GM23248 (cell line): ENCODE results near the gene TM4SF20. TPM values are rescaled to one million over a fixed set of nuclear protein-coding genes. Genes with fewer than 3 reads are reported as not detected.

Experiments
- DNase-seq: peaks from one replicate; pipeline ENCODE4 v3.0.0-alpha.2; 2015
- H2AFZ ChIP-seq: fragments of 200-600 bp; sonication (generic); 2 replicates; pipeline ENCODE4 v1.6.1; 2016; ENCODE audit warnings: antibody characterized with exemption
- H3F3A ChIP-seq: fragments of 200-600 bp; sonication (generic); 2 replicates; pipeline ENCODE4 v1.6.1; 2016; ENCODE audit warnings: mild to moderate bottlenecking, antibody characterized with exemption, mixed run types; ENCODE audit not compliant: insufficient read depth
- H3K27ac ChIP-seq: fragments of 200-600 bp; sonication (generic); 2 replicates; pipeline ENCODE4 v1.5.1; 2016; ENCODE audit warnings: mild to moderate bottlenecking
- H3K27me3 ChIP-seq: fragments of 200-600 bp; sonication (generic); replicated peaks from 2 replicates; pipeline ENCODE4 v1.6.1; 2016; ENCODE audit warnings: mild to moderate bottlenecking; ENCODE audit not compliant: insufficient read depth
- H3K36me3 ChIP-seq: fragments of 200-600 bp; sonication (generic); 2 replicates; pipeline ENCODE4 v1.6.1; 2016; ENCODE audit warnings: low read depth, mild to moderate bottlenecking
- H3K4me1 ChIP-seq: fragments of 200-600 bp; sonication (generic); 2 replicates; pipeline ENCODE4 v1.6.1; 2016; ENCODE audit warnings: mild to moderate bottlenecking; ENCODE audit not compliant: insufficient read depth
- H3K4me2 ChIP-seq: fragments of 200-600 bp; sonication (generic); one replicate; pipeline ENCODE4 v1.6.1; 2016; ENCODE audit warnings: mild to moderate bottlenecking; ENCODE audit not compliant: unreplicated experiment
- H3K4me3 ChIP-seq: fragments of 200-600 bp; sonication (generic); 2 replicates; pipeline ENCODE4 v1.5.1; 2016; ENCODE audit warnings: mild to moderate bottlenecking
- H3K79me2 ChIP-seq: fragments of 200-600 bp; sonication (generic); 2 replicates; pipeline ENCODE4 v1.6.1; 2016; ENCODE audit warnings: mild to moderate bottlenecking; ENCODE audit not compliant: insufficient read depth
- H3K9ac ChIP-seq: fragments of 200-600 bp; sonication (generic); 2 replicates; pipeline ENCODE4 v1.6.1; 2016; ENCODE audit warnings: mild to moderate bottlenecking
- H3K9me2 ChIP-seq: fragments of 200-600 bp; sonication (generic); 2 replicates; pipeline ENCODE4 v1.6.1; 2016; ENCODE audit warnings: mixed run types, mild to moderate bottlenecking, moderate library complexity; ENCODE audit not compliant: insufficient read depth
- H3K9me3 ChIP-seq: fragments of 200-600 bp; sonication (generic); one replicate; pipeline ENCODE4 v1.6.1; 2017; ENCODE audit warnings: low read depth
- H4K20me1 ChIP-seq: fragments of 200-600 bp; sonication (generic); 2 replicates; pipeline ENCODE4 v1.6.0; 2016; ENCODE audit not compliant: insufficient read depth
- EZH2 ChIP-seq: fragments of 200-600 bp; sonication (generic); IDR thresholded peaks from 2 replicates; pipeline ENCODE4 v1.6.1; 2018; ENCODE audit warnings: antibody characterized with exemption, mild to moderate bottlenecking; ENCODE audit not compliant: insufficient read depth, poor library complexity, severe bottlenecking
- EZH2phosphoT487 ChIP-seq: fragments of 200-600 bp; sonication (generic); IDR thresholded peaks from 2 replicates; pipeline ENCODE4 v1.6.1; 2018; ENCODE audit warnings: antibody characterized with exemption, moderate library complexity, mild to moderate bottlenecking, low read depth; ENCODE audit not compliant: insufficient read depth
- WGBS, 2 experiments: methylation state at CpG; one replicate each; pipeline ENCODE4 v1.1.6; 2015 to 2017; ENCODE audit warnings: low lambda C conversion rate in 2 of 2, low coverage in 1 of 2; ENCODE audit errors: missing lambda C conversion rate in 2 of 2; 5-methylcytosine and 5-hydroxymethylcytosine counted together
- in situ Hi-C: fragments of 300-500 bp; cut with MboI; formaldehyde crosslinking; loops from 2 replicates; pipeline ENCODE4 v1.15.0; 2020
- polyA plus RNA-seq: library from polyadenylated mRNA; unstranded; fragments of >200 nt; fragmentation: Nextera tagmentation; extraction: Ambion mirVana; gene quantifications from 2 replicates; pipeline ENCODE4 v1.2.1, GENCODE V29; 2016
- total RNA-seq: library from RNA; depleted of rRNA; stranded (reverse); fragments of >200 nt; shearing (Covaris generic); gene quantifications from 2 replicates; pipeline ENCODE4 v1.2.3, GENCODE V29; 2014

The TM4SF20 gene
- total and polyA plus RNA-seq, 2 experiments from 2014 or later = 16.8 to 18.7 TPM

DNA sequence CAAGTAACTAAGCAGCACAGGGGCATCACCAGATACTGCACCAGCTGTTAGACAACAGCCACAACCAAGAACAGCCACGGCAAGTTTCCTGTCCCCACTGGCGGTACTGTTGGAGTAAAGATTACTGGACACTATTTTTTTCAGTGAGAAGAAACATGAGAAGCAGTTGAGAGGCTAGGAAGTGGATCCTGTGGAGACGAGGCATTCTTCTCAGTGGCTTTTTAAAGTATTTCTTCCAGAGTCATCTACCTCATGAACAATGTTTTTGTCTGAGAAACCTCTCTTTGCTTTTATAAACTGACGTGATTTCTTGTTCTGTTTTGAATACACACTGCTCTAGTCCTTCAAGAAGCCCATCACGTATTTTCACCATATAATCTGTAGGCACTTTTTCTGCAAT is 18.8 kb downstream of the TM4SF20 start:
- no peak for DNase-seq
- H3K4me2 ChIP-seq = no peak overlapping the region
- no peaks in the 10 kb centered on the region for H3K9me2 ChIP-seq
- peaks cover 75% of the 10 kb centered on the region for H3F3A ChIP-seq
- no peak overlapping the region for H2AFZ ChIP-seq
- WGBS, 2 experiments = 71 to 72% methylated on average over 5 of the region's 5 CpGs
- peaks cover 58% of the 10 kb centered on the region for H3K36me3 ChIP-seq
- no peak for TF ChIP-seq EZH2
- TF ChIP-seq EZH2phosphoT487 = no peak
- H3K27ac ChIP-seq = no peak overlapping the region
- peaks cover 5% of the 10 kb centered on the region for H3K4me1 ChIP-seq
- no peaks in the 10 kb centered on the region for H4K20me1 ChIP-seq
- no peak overlapping the region for H3K9ac ChIP-seq
- H3K9me3 ChIP-seq = no peaks in the 10 kb centered on the region
- H3K27me3 ChIP-seq = no peaks in the 10 kb centered on the region
- no peak overlapping the region for H3K4me3 ChIP-seq
- in situ Hi-C loops = no loop called here
- no peaks in the 10 kb centered on the region for H3K79me2 ChIP-seq

DNA sequence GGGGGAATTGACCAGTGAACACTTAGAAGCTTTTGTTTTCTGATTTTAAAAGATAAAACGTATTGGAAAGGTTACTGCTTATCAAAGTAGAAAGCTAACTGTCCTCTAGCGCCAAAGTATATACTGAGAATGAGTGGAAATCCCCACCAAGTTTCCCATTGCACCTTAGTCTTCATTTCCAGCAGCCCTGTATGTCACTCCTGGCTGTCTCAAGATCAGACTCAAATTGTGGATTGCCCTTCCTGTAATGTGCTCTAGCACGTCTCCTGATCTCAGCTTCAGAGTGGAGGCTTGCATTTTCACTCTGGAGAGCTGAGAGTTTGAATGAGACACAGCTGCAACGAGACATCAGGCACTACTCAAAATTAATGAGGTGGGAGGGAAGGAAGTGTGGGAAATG is 27.5 kb downstream of the TM4SF20 start:
- Histone ChIP-seq H3K4me1 (no peaks in the 10 kb centered on the region), H2AFZ (no peak overlapping the region), H4K20me1 (no peaks in the 10 kb centered on the region), H3K4me2 (no peak overlapping the region), H3K36me3 (peaks cover 94% of the 10 kb centered on the region), H3K79me2 (peaks cover 19% of the 10 kb centered on the region; the same call in 1 of the 2 replicates), H3K27ac (no peak overlapping the region), H3K9me3 (no peaks in the 10 kb centered on the region), H3K27me3 (no peaks in the 10 kb centered on the region), H3K9ac (no peak overlapping the region), H3K9me2 (no peaks in the 10 kb centered on the region), H3F3A (peaks cover 3% of the 10 kb centered on the region; the same call in 1 of the 2 replicates), H3K4me3 (no peak overlapping the region)
- in situ Hi-C loops = no loop called here
- whole genome bisulfite sequencing, 2 experiments = 96 to 98% methylated on average over 4 of the region's 4 CpGs
- no peak for DNase-seq
- TF ChIP-seq EZH2 (no peak), EZH2phosphoT487 (no peak)

DNA sequence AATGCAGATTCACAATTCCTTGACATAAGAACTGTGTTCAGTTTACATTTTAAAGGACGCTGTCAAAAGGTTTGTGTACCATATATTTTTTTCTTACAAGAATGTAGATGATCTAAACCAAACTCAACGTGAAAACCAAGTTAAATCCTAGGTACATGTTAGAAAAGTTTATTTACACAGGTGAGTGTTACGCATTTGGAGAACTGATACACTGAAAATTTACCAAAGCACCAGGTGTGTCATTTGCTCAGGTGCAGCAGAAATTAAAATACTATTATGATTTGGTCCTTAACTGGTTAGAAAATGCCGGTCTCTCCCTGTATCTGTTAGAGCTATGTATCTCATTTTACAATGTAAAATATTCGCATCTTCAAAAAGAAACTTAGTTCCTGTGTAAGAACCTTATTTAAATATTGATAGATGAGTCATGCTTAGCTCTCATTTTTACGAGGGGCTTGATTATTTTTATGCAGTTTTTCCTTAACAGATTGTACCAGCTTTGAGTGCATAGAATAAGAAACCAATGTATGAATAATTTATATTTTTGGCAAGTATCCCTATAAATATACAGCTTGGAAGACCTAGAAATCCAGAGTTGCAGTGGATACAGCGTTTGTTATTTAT is 29.0 kb downstream of the TM4SF20 start:
- Histone ChIP-seq H3K27me3 (no peaks in the 10 kb centered on the region), H3K79me2 (peaks cover 30% of the 10 kb centered on the region; the same call in 1 of the 2 replicates), H3K4me3 (no peak overlapping the region), H3F3A (peaks cover 10% of the 10 kb centered on the region; the same call in 1 of the 2 replicates), H3K4me1 (no peaks in the 10 kb centered on the region), H3K27ac (no peak overlapping the region), H2AFZ (no peak overlapping the region), H3K36me3 (peaks cover 92% of the 10 kb centered on the region), H3K4me2 (no peak overlapping the region), H3K9me2 (no peaks in the 10 kb centered on the region), H3K9me3 (no peaks in the 10 kb centered on the region), H3K9ac (no peak overlapping the region), H4K20me1 (no peaks in the 10 kb centered on the region)
- no peak for DNase-seq
- 93 to 94% methylated on average over 7 of the region's 7 CpGs for WGBS, 2 experiments
- TF ChIP-seq EZH2 (no peak), EZH2phosphoT487 (no peak)
- in situ Hi-C loops = no loop called here

DNA sequence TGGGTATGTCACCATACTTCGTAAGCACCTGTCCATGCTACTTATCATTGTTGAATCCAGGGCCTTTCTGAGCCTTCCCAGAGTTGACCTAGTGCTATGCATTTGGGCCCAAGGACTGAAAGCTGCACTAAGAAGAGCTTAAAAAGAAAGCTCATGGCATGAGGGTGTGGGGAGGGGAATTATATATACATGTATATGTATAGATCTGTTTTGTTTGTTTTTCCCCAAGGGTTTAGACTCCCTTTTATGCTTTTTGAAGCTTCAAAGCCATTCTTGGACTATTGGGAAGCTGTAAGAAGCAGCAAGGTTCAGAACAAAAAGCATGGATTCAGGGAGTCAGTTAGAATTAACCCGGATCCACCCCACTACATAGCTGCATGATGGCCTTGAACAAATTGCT is 30.8 kb downstream of the TM4SF20 start:
- in situ Hi-C loops = no loop called here

More for the DNA sequence above, 30.8 kb downstream of the TM4SF20 start:
- Histone ChIP-seq H3K4me1 (no peaks in the 10 kb centered on the region), H3K36me3 (peaks cover 93% of the 10 kb centered on the region), H3K9me3 (no peaks in the 10 kb centered on the region), H3K4me2 (no peak overlapping the region), H2AFZ (no peak overlapping the region), H3K4me3 (no peak overlapping the region), H4K20me1 (no peaks in the 10 kb centered on the region), H3K79me2 (peaks cover 25% of the 10 kb centered on the region; the same call in 1 of the 2 replicates), H3K27ac (no peak overlapping the region), H3K27me3 (no peaks in the 10 kb centered on the region), H3K9ac (no peak overlapping the region), H3F3A (peaks cover 16% of the 10 kb centered on the region; the same call in 1 of the 2 replicates), H3K9me2 (no peaks in the 10 kb centered on the region)
- TF ChIP-seq EZH2 = no peak
- 98 to 100% methylated on average over 2 of the region's 2 CpGs for WGBS, 2 experiments
- DNase-seq = no peak
